ENCODE results near the gene CWC27. TPM values are rescaled to one million over a fixed set of nuclear protein-coding genes. Genes with fewer than 3 reads are reported as not detected.

Gene CWC27
- polyA plus RNA-seq (ENCODE audit: insufficient read length), result 38.6 TPM
- long read RNA-seq, donor 1, partial matches to known transcripts, result 5 of 8 reads
- long read RNA-seq, donor 1, other reads (novel, unspliced or antisense), result 0 of 8 reads
- long read RNA-seq, donor 2, partial matches to known transcripts, result 5 of 6 reads
- long read RNA-seq, donor 2, other reads (novel, unspliced or antisense), result 0 of 6 reads
- long read RNA-seq, donor 3, result 0 reads
- long read RNA-seq, donor 4, result 0 reads
- long read RNA-seq, donor 5, transcript CWC27-201 (14 exons, 2,078 nt), result major isoform, 7 of 13 reads
- long read RNA-seq, donor 5, partial matches to known transcripts, result 6 of 13 reads
- long read RNA-seq, donor 5, other reads (novel, unspliced or antisense), result 0 of 13 reads
- long read RNA-seq, donor 6, partial matches to known transcripts, result 85 of 162 reads
- long read RNA-seq, donor 6, other reads (novel, unspliced or antisense), result 76 of 162 reads
- long read RNA-seq, donor 7, partial matches to known transcripts, result 17 of 19 reads
- long read RNA-seq, donor 7, other reads (novel, unspliced or antisense), result 0 of 19 reads
- long read RNA-seq, donor 8, partial matches to known transcripts, result 0 of 1 reads
- long read RNA-seq, donor 8, other reads (novel, unspliced or antisense), result 0 of 1 reads

DNA sequence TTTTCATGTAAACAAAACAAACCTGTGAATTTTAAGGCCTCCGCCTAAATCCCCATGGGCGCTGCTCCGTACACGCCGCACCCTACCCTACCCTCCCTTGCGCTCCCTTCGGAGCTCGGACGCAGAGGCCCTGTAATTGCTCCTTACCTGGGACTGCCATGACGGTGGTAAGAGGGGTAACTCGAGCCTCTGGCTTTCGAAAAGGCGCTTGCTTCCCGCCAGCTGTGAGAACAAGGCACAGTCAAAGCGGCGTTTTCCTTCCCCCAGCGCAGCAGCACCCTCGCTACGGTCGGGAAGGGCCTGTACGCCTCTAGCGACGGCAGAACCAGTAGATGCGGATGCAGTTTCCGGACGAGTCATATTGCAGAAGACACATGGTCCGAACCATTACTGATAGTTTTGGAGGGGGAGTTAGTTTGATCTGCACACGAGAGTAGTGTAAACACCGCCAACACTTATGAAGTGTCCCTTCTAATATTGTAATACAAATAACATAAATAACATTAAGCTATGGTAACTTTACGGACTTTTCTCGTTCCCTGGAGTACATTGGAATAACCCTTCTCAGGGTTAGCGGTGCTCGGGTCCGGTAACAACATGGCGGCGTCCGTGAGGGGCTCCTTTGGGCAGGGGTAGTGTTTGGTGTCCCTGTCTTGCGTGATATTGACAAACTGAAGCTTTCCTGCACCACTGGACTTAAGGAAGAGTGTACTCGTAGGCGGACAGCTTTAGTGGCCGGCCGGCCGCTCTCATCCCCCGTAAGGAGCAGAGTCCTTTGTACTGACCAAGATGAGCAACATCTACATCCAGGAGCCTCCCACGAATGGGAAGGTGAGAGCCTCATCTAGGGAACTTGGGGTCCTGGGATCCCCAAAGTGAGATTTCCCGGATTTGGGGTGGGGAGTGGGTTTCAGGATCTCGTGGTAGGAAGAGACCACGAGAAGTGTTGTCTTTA lies at the start of gene CWC27, which contains the start of gene SREK1IP1:
Gene CWC27 (plus strand): TSS at position 573 of the 955 bp plus-strand sequence. CDS start 217 bp downstream, at position 790.
Gene SREK1IP1 (minus strand): TSS at position 334 of the 955 bp plus-strand sequence. CDS start 174 bp downstream, at position 160.
- DNase-seq, result peak; percentile 88

GRCh38 chr5:64722588-64722987 lies 46.1 kb upstream of the CWC27 start:
- no peak for DNase-seq

DNA sequence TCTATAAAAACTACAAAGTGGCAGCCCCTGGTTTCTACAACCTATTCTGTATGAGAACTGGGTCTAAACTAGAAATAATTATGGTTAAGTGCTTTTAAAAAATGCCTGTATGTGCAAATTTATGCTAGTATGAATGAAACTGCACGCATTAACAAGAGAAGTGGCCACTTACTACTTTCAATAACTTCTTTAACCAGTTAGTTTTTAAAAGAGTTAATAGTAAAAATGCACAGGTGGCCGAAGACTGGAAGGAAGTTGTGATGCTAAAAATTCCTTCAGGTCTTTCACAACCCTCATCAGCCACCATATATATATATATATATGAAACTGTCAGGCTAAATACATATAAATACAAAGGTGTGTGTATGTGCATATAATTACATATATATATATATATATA lies 41.6 kb upstream of the CWC27 start:
- DNase-seq, result no peak

GRCh38 chr5:64742411-64742810 lies 26.3 kb upstream of the CWC27 start:
- DNase-seq, result no peak

DNA sequence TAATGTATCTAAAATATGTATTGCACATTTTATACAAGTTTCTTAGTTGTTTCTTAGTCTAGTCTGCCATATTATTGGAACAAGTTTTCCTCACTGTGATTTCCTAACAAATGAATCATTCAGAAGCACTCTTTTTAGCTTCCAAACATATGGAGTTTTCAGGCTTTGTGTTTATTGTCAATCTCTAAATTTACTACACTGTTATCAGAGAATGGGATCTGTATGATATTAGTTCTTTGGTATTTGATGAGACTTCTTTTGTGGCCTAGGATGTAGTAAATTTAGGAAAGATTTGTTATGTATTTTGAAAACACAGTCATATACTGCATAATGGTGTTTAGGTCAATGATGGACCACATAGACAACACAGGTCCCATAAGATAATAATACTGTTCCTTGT lies 25.9 kb upstream of the CWC27 start:
- no peak for DNase-seq

GRCh38 chr5:64744914-64745313 lies 23.8 kb upstream of the CWC27 start:
- DNase-seq, result no peak

DNA sequence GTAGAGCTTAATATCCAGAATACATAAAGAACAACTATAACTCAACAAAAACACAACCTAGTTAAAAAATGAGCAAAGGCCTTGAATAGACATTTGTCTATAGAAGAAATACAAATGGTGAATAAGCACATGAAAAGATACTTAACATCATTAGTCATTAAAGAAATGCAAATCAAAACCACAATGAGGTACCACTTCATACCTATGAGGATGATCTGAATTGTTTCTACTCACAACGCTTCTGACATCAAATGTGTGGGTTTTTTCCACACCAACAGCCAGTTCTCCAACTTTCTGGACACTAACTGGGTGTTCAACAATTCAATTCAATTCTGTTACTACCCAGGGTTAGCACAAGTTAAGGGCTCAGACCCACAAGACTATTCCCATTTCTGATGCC lies 22.3 kb upstream of the CWC27 start:
- no peak for DNase-seq

GRCh38 chr5:64749385-64749784 lies 19.3 kb upstream of the CWC27 start:
- DNase-seq, result no peak

DNA sequence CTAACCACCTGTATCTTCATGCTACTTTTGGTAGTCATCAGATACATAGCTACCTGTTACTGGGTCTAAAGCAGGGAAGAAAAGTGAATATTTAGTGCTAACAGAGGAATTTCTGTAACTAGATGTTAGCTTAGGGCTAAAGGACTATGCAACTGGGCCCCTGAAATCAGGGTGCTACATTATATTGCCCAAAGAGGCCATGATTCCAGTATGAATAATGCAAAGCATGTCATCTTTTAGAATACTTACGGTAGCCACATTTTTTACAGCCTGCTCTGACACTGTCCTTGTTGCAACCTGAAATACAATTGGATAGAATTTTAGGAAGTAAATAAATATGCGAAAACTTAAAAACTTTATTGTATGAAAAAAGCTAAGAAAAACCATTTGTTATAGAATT lies 14.7 kb upstream of the CWC27 start:
- no peak for DNase-seq

- no peak for DNase-seq
Observed at GRCh38 chr5:64758901-64759300, 9.8 kb upstream of the CWC27 start.

GRCh38 chr5:64759960-64760660 lies 8.6 kb upstream of the CWC27 start:
- no peak for DNase-seq

DNA sequence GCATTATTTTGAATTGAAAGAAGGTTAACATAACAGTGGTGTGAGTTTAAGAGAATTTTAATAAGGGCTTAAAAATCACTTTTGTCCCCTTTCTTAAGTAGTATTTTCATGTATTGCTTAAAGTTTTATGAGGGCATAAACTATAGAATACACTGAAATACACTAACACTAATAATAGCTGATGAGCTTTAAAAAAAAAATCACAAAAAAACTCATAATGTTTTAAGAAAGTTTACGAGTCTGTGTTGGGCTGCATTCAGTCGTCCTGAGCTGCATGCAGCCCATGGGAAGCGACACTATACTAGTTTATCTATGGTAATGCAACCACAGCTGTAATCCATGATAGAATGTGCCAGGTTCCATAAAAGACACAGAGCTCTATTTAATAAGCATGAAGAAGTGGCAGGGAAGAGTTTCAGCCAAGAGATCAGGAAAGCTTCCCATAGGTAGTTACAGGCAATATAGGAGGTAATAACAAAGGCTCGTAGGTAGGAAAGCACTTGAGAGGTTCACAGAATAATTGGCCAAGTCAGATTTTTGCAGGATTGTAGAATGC lies 4.7 kb upstream of the CWC27 start:
- DNase-seq, result no peak

DNA sequence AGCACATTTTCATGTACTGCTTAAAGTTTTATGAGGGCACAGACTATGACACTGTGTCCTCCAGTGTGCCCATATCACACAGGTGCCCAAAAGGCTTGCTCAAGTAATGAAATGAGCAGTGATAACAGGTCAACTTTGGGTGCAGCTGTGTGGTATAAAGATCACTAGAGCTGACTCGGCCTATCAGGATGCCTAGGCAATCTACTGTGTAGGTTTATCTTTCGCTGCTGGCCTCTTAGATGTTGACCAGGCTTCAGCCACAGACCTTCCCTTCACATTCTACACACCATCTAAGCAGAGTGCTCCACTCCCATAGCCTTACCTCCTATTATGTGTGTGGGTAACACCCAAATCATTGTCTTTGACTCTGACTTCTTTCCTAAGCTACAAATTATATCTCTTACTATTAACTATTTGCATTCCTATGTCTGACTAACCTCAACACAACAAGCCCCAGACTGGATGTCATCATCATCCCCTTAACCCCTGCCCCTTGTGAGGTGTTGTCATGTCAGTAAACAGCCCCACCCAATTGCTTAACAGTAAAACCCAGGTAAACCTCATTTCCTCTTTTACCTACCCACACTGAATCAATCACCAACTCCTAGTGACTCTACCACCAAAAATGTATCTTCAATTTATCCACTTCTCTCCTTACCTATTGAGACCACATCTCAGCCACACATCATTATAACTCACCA lies 2.8 kb upstream of the CWC27 start:
- DNase-seq, result no peak

DNA sequence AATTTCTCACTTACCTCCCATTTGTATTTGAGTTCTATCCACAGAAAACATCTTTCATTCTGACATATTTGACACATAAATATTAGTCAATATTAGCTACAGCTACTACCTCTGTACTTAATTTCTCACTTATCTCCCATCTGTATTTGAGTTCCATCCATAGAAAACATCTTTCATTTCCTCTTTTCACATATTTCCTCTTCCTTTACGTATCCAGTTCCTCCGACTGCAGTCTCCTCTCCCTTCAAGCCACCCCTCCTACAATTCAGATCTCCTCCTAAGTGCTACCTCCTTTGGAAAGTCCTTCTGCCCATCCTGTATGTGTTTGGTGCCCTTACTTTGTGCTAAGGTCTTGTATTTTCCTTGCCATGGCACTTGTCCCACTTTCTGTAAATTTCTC lies 1.8 kb upstream of the CWC27 start:
- no peak for DNase-seq

DNA sequence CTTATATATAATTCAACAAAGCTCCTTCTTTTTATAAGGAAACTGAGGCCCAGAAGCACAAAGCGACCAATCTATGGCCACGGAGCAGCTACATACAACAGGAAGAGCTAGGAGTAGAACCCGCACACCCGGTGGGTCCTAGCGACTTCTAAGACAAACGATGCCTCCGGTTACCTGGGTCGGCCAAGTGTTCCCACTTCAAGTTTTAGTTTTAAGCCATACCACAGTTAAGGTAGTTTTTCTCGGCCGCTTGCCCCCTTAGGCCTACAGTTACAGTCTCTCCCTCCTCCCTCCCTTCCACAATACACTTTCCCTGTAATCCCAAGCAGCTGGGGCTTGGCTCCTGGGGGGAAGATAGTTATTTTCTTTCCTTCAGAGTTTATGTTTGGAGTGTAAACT lies 772 bp upstream of the CWC27 start:
- peak; percentile 27 for DNase-seq

DNA sequence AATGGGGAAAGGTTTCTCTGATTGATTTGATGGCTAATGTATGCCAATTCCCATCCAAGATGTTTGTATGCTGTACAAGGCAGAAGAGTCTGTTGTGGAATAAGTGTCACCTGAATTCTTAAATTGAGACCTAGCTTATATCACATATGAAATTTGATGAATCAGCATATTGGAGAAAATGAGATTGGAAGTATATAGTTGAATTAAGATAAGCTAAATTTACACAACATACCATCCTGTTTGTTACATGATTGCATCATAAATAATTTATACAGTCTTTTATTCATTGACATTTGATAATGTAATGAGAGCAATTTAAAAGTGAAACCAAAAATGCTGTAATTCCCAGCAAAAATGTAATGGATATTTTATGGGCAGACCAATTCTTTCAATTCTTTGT lies 1.1 kb downstream of the CWC27 start:
- no peak for DNase-seq

DNA sequence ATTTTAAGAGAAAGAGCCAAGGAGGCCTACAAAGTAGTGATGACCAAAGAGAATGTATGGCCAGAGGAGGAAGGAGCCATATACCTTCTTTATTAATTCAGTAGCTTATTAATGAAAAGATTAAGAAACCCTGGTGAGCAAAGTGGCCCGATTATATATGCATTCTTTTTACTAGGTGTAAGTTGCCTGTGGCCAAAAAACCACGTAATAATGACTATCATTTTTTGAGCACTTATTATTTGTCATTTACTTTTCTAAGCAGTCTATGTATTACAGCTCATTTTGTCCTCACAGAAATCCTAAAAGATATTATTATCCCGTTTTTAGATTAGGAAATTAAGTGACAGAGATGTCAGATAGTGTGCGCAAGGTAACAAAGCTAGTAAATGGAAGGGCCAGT lies 3.0 kb downstream of the CWC27 start:
- no peak for DNase-seq

GRCh38 chr5:64773533-64773932 lies 4.8 kb downstream of the CWC27 start:
- no peak for DNase-seq

DNA sequence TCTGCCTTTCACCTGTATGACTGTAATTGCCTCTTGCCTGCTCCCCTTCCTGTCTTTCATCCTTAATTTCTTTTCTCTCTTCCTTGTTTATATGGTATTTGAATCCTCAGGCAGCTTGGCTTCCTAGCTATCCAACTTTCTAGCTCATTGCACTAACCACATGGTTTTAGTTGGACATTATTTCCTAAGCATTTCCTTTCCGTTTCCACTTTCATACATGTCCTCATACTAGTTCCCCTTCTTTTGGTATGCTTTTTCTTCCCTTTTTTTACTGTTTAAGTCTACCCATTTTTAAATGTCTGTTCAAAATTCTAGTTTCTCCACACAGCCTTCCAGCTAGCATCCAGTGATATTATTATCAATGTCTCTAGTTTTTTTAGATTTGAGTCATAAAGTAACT lies 6.6 kb downstream of the CWC27 start:
- no peak for DNase-seq

DNA sequence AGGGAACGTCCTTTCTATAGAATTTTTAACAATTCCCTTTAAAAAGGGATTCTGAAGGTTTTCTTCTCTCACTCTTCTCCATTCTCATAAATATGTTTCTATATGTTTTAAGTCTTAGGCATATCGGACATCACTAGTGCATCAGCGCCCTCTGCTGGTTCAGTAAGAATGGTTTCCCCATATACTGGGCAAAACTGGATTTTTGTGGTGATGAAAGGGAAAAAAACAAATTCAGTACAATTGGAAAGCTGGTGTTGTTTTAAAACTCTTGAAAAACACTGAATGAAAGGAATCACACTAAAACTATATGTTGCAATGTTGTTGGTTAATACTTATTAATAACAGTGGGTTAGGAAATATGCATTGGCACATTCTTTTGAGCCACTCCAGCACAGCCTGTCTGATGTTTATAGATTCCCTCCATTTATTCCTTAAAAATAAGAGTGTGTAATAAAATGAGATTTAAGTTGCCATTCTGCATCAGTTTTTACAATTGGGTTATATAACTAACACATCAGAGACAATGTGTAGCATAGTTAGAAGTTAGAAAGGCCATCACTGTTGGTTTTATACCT lies 15.8 kb downstream of the CWC27 start:
- peak; percentile 80 for DNase-seq

Measured in left kidney (tissue), 8 donors.